Liver (tissue), 3 donors: ENCODE results near the gene RSBN1.

Source experiments
- ATF3 ChIP-seq: IDR thresholded peaks from 2 replicates; pipeline ENCODE4 v1.6.1; 2016; ENCODE audit warnings: antibody characterized with exemption
- CTCF ChIP-seq: fragments of 150-350 bp; IDR thresholded peaks from 2 replicates; pipeline ENCODE4 v1.5.1; 2017; ENCODE audit warnings: improper control_type of control experiment, low read depth, low read length; ENCODE audit not compliant: missing input control
- EGR1 ChIP-seq, 2 donors: IDR thresholded peaks; 2 replicates each; pipeline ENCODE4 v1.6.1; 2016 to 2018; ENCODE audit warnings: antibody characterized with exemption in 2 of 2, low read depth in 2 of 2
- RAD21 ChIP-seq, 2 donors: IDR thresholded peaks; 2 replicates each; pipeline ENCODE4 v1.6.1; 2016; ENCODE audit warnings: antibody characterized with exemption in 2 of 2, mild to moderate bottlenecking in 2 of 2
- donor health status: healthy.
- donor health status: healthy.

GRCh38 chr1:113854234-113854633 lies 42.0 kb upstream of the RSBN1 start:
- TF ChIP-seq CTCF: no peak
- no peak for TF ChIP-seq ATF3
- no peak for TF ChIP-seq EGR1 (IDR thresholded peaks at IDR 0.05; ENCODE audit: low read depth in 2 of 2)
- TF ChIP-seq RAD21 (IDR thresholded peaks at IDR 0.05): no peak
